ENCODE results near the gene RIN1. TPM values are rescaled to one million over a fixed set of nuclear protein-coding genes. Genes with fewer than 3 reads are reported as not detected.
A peak's percentile ranks its signal among the peaks of the same experiment; 100 is the strongest.

Gene RIN1
- total and polyA plus RNA-seq, 2 of the 13 experiments (the other 11 are each of a cell fraction or from before 2014, with no cell fraction given), result 2.4 to 4.1 TPM

DNA sequence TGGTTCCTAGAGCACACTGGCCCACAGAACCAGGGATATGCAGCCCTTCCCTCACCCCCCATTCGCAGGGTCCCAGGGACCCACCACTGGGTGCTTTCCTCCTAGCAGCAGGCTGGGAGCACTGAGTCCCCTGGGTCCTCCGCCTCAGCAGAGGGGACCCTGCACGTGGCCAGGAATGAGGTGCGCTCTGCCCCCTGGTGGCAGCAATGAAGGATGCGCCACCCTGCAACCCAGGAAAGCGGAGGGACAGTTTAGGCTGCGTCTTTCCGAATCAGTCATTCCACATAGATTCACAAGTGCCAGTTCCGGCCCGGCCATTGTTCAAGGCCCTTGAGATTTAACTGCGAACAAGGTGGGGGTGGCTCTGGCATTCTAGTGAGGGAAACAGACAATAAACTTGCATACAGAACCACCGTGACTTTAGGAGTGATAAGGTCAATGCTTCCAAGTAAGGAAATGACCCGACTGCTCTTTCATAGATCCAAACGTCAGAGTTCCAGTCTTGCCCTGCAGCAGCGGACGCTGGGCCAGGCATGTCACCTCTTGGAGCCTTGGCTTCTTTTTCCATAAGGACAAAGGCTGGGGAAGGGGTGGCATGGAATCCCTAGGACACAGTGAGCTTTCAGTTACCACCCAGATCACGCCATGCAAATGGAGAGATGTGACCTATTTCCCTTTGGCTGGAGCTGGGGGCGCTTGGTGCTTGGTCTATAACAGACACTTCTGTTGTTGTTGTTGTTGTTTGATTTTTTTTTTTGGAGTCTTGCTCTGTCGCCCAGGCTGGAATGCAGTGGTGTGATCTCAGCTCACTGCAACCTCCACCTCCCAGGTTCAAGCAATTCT lies 7.7 kb downstream of the RIN1 start (continued):
- TF ChIP-seq FOXO4 (CRISPR knock-in tag; conservative IDR thresholded peaks at IDR 0.05), result no peak
- TF ChIP-seq, protein P1, sequence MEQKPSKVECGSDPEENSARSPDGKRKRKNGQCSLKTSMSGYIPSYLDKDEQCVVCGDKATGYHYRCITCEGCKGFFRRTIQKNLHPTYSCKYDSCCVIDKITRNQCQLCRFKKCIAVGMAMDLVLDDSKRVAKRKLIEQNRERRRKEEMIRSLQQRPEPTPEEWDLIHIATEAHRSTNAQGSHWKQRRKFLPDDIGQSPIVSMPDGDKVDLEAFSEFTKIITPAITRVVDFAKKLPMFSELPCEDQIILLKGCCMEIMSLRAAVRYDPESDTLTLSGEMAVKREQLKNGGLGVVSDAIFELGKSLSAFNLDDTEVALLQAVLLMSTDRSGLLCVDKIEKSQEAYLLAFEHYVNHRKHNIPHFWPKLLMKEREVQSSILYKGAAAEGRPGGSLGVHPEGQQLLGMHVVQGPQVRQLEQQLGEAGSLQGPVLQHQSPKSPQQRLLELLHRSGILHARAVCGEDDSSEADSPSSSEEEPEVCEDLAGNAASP (CRISPR knock-in tag; IDR thresholded peaks at IDR 0.05; ENCODE audit: borderline replicate concordance), result peak; percentile 60
- no peak for TF ChIP-seq SCMH1 (CRISPR knock-in tag; IDR thresholded peaks at IDR 0.05; ENCODE audit: borderline replicate concordance)
- TF ChIP-seq ZNF766 (CRISPR knock-in tag; IDR thresholded peaks at IDR 0.05; ENCODE audit: borderline replicate concordance), result no peak
- 0 out of 2 replicates have a peak, but pooled peaks have one; percentile 64 for TF ChIP-seq ZNF501 (CRISPR knock-in tag; IDR thresholded peaks at IDR 0.05)
- TF ChIP-seq FOXC1 (CRISPR knock-in tag; IDR thresholded peaks at IDR 0.05; ENCODE audit: borderline replicate concordance), result 0 out of 2 replicates have a peak, but pooled peaks have one; percentile 19
- TF ChIP-seq CREB3 (CRISPR knock-in tag; IDR thresholded peaks at IDR 0.05), result no peak
- TF ChIP-seq KDM4B (CRISPR knock-in tag; IDR thresholded peaks at IDR 0.05), result peak; percentile 89
- TF ChIP-seq, protein P2, sequence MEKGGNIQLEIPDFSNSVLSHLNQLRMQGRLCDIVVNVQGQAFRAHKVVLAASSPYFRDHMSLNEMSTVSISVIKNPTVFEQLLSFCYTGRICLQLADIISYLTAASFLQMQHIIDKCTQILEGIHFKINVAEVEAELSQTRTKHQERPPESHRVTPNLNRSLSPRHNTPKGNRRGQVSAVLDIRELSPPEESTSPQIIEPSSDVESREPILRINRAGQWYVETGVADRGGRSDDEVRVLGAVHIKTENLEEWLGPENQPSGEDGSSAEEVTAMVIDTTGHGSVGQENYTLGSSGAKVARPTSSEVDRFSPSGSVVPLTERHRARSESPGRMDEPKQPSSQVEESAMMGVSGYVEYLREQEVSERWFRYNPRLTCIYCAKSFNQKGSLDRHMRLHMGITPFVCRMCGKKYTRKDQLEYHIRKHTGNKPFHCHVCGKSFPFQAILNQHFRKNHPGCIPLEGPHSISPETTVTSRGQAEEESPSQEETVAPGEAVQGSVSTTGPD (CRISPR knock-in tag; IDR thresholded peaks at IDR 0.05), result no peak
- no peak for TF ChIP-seq ZNF441 (CRISPR knock-in tag; IDR thresholded peaks at IDR 0.05; ENCODE audit: borderline replicate concordance)
- TF ChIP-seq ZNF761 (CRISPR knock-in tag; conservative IDR thresholded peaks at IDR 0.05), result no peak
- TF ChIP-seq RFXANK (CRISPR knock-in tag; IDR thresholded peaks at IDR 0.05), result no peak
- TF ChIP-seq, protein P3, sequence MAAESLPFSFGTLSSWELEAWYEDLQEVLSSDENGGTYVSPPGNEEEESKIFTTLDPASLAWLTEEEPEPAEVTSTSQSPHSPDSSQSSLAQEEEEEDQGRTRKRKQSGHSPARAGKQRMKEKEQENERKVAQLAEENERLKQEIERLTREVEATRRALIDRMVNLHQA (CRISPR knock-in tag; IDR thresholded peaks at IDR 0.05), result no peak
- TF ChIP-seq, protein P4, sequence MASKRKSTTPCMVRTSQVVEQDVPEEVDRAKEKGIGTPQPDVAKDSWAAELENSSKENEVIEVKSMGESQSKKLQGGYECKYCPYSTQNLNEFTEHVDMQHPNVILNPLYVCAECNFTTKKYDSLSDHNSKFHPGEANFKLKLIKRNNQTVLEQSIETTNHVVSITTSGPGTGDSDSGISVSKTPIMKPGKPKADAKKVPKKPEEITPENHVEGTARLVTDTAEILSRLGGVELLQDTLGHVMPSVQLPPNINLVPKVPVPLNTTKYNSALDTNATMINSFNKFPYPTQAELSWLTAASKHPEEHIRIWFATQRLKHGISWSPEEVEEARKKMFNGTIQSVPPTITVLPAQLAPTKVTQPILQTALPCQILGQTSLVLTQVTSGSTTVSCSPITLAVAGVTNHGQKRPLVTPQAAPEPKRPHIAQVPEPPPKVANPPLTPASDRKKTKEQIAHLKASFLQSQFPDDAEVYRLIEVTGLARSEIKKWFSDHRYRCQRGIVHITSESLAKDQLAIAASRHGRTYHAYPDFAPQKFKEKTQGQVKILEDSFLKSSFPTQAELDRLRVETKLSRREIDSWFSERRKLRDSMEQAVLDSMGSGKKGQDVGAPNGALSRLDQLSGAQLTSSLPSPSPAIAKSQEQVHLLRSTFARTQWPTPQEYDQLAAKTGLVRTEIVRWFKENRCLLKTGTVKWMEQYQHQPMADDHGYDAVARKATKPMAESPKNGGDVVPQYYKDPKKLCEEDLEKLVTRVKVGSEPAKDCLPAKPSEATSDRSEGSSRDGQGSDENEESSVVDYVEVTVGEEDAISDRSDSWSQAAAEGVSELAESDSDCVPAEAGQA (IDR thresholded peaks at IDR 0.05; ENCODE audit: low read depth), result 0 out of 2 replicates have a peak, but pooled peaks have one; percentile 40
- TF ChIP-seq, protein P4 (CRISPR knock-in tag; IDR thresholded peaks at IDR 0.05; ENCODE audit: borderline replicate concordance), result no peak
- 0 out of 2 replicates have a peak, but pooled peaks have one; percentile 42 for TF ChIP-seq TGIF2 (CRISPR knock-in tag; IDR thresholded peaks at IDR 0.05)
- no peak for TF ChIP-seq HMGA1 (CRISPR knock-in tag; conservative IDR thresholded peaks at IDR 0.05)

Data from HepG2 (cell line).